ENCODE measurements around the gene RGS6.
"Not testable (repeated sequence)": the region's sequence is repeated elsewhere in the genome, so short reads cannot be mapped to it uniquely, and the experiment has no call there.

DNA sequence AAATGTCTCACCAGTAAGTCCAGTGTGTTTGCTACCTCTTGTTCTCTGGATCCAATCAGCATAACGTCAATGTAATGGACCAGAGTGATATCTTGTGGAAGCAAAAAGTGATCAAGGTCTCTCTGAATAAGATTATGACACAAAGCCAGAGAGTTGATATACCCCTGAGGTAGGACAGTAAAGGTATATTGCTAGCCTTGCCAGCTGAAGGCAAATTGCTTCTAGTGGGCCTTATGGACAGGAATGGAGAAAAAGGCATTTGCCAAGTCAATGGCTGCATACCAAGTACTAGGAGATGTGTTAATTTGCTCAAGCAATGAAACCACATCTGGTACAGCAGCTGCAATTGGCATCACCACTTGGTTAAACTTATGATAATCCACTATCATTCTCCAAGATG is 7.1 kb downstream of the RGS6 start:
- not testable (repeated sequence) for TF ChIP-seq POLR2A, CTCF (IDR thresholded peaks at IDR 0.05)
